PC-9 (cell line): ENCODE data around the gene APC. TPM values are rescaled to one million over a fixed set of nuclear protein-coding genes. Genes with fewer than 3 reads are reported as not detected.

Source experiments
- BruUV-seq: library from RNA; stranded (reverse); fragments of 400-500 nt; replicated peaks from 2 replicates; lab custom pipeline; 2021; lab: Mats Ljungman, UMichigan
- CTCF ChIA-PET: fragments of 300-600 bp; sonication (Branson Sonifier 250); formaldehyde crosslinking; loops from one replicate; lab custom pipeline; 2022; ENCODE audit warnings: antibody characterized with exemption; lab: Charles Lee
- POLR2A ChIA-PET: fragments of 300-600 bp; sonication (Branson Sonifier 250); formaldehyde crosslinking; loops from one replicate; lab custom pipeline; 2022; ENCODE audit warnings: antibody characterized with exemption; ENCODE audit not compliant: unreplicated experiment; lab: Charles Lee
- DNase-seq, 2 experiments: peaks; one replicate each; pipeline versions ENCODE4 v3.0.0 to v3.0.0-alpha.2; 2015 to 2022; ENCODE audit warnings: mixed read lengths in 1 of 2
- H2AFZ ChIP-seq: fragments of 200-600 bp; sonication (generic); 2 replicates; pipeline ENCODE4 v1.8.1; 2017; ENCODE audit warnings: antibody characterized with exemption
- H3F3A ChIP-seq: fragments of 200-600 bp; sonication (generic); 2 replicates; pipeline ENCODE4 v1.8.1; 2017; ENCODE audit warnings: antibody characterized with exemption, mild to moderate bottlenecking, low read depth; ENCODE audit not compliant: insufficient read depth
- H3K27ac ChIP-seq: fragments of 200-600 bp; sonication (generic); 2 replicates; pipeline ENCODE4 v1.6.1; 2016; ENCODE audit warnings: mixed run types
- H3K27me3 ChIP-seq: fragments of 200-600 bp; sonication (generic); 2 replicates; pipeline ENCODE4 v1.6.1; 2016; ENCODE audit warnings: low read depth, mixed run types; ENCODE audit not compliant: insufficient read depth
- H3K36me3 ChIP-seq: fragments of 200-600 bp; sonication (generic); 2 replicates; pipeline ENCODE4 v1.6.1; 2016; ENCODE audit warnings: low read depth, mixed run types
- H3K4me1 ChIP-seq: fragments of 200-600 bp; sonication (generic); replicated peaks from 2 replicates; pipeline ENCODE4 v1.6.1; 2016; ENCODE audit warnings: mixed run types; ENCODE audit not compliant: insufficient read depth
- H3K4me2 ChIP-seq: fragments of 200-600 bp; sonication (generic); 2 replicates; pipeline ENCODE4 v1.6.1; 2017; ENCODE audit warnings: mixed run types
- H3K4me3 ChIP-seq: fragments of 200-600 bp; sonication (generic); 2 replicates; pipeline ENCODE4 v1.6.1; 2016; ENCODE audit warnings: mixed run types
- H3K79me2 ChIP-seq: fragments of 200-600 bp; sonication (generic); 2 replicates; pipeline ENCODE4 v1.6.1; 2017; ENCODE audit warnings: low read depth, mixed run types
- H3K9me2 ChIP-seq: fragments of 200-600 bp; sonication (generic); 2 replicates; pipeline ENCODE4 v1.8.1; 2017; ENCODE audit warnings: mild to moderate bottlenecking; ENCODE audit not compliant: insufficient read depth
- H3K9me3 ChIP-seq: fragments of 200-600 bp; sonication (generic); 2 replicates; pipeline ENCODE4 v1.8.1; 2016; ENCODE audit warnings: low read depth; ENCODE audit not compliant: insufficient read depth
- H4K20me1 ChIP-seq: fragments of 200-600 bp; sonication (generic); 2 replicates; pipeline ENCODE4 v1.8.1; 2017; ENCODE audit not compliant: insufficient read depth
- CTCF ChIP-seq: fragments of 200-600 bp; sonication (generic); conservative IDR thresholded peaks from 2 replicates; pipeline ENCODE4 v1.6.1; 2017; ENCODE audit warnings: mixed run types, antibody characterized with exemption, mild to moderate bottlenecking, moderate library complexity
- EZH2 ChIP-seq: fragments of 200-600 bp; sonication (generic); IDR thresholded peaks from 2 replicates; pipeline ENCODE4 v1.8.0; 2017; ENCODE audit warnings: antibody characterized with exemption, low read depth
- intact Hi-C: fragments of 100-400 bp; cut with micrococcal nuclease; formaldehyde crosslinking; loops from one replicate; pipeline ENCODE4 v1.10.0; 2022; ENCODE audit not compliant: unreplicated experiment
- total RNA-seq: library from RNA; stranded (reverse); gene quantifications from 2 replicates; pipeline ENCODE4 v1.2.3, GENCODE V29; 2021

The APC gene
- total RNA-seq, 1 experiment from 2014 or later = 23.5 TPM

GRCh38 chr5:112709416-112709815, 28.3 kb upstream of the APC start:
- no TSS peak for BruUV-seq
- peak overlapping the region; percentile 71; the same call in 1 of the 2 replicates for H3K4me3 ChIP-seq
- intact Hi-C loops = loop anchor here (5.0 kb wide), 1 partner anchor 268 kb away; the partner anchor contains the start of gene DCP2
- no peaks in the 10 kb centered on the region for H3F3A ChIP-seq
- no peaks in the 10 kb centered on the region for H3K36me3 ChIP-seq
- H2AFZ ChIP-seq = no peak overlapping the region
- no peak overlapping the region for H3K27ac ChIP-seq
- no peaks in the 10 kb centered on the region for H3K9me3 ChIP-seq
- TF ChIP-seq CTCF (no peak), EZH2 (no peak)
- peaks cover 16% of the 10 kb centered on the region for H3K4me1 ChIP-seq
- no peak for DNase-seq
- H3K27me3 ChIP-seq = no peaks in the 10 kb centered on the region
- H3K9me2 ChIP-seq = no peaks in the 10 kb centered on the region
- ChIA-PET POLR2A (no interaction called here), CTCF (no interaction called here)
- H3K79me2 ChIP-seq = peaks cover 31% of the 10 kb centered on the region
- peak overlapping the region; percentile 80 for H3K4me2 ChIP-seq
- H4K20me1 ChIP-seq = 0 out of 2 replicates have a peak, but pooled peaks cover 3% of the 10 kb centered on the region

DNA sequence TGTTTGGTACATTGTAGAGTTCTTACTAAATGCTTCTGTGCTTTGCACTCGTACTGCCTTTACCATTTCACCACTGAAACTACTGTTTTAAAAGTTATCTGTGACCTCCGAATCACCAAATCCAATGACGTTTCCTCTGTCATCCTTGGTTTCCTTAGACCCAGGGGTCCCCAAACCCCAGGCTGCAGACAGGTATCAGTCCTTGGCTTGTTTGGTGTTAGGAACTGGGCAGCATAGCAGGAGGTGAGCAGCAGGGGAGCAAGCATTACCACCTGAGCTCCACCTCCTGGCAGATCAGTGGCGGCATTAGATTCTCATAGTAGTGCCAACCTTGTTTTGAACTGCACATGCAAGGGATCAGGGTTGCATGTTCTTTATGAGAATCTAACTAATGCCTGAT, 26.8 kb upstream of the APC start:
- H2AFZ ChIP-seq = no peak overlapping the region
- no peaks in the 10 kb centered on the region for H3F3A ChIP-seq
- H3K79me2 ChIP-seq = peaks cover 38% of the 10 kb centered on the region
- H3K27ac ChIP-seq = no peak overlapping the region
- H3K4me3 ChIP-seq = no peak overlapping the region
- DNase-seq = no peak
- H3K9me3 ChIP-seq = no peaks in the 10 kb centered on the region
- H3K4me2 ChIP-seq = no peak overlapping the region
- ChIA-PET POLR2A (no interaction called here), CTCF (interaction anchor here (0.6 kb wide), 1 partner anchor 138 kb away, joined by 12 read pairs; no protein-coding TSS in a partner anchor)
- no peaks in the 10 kb centered on the region for H3K9me2 ChIP-seq
- intact Hi-C loops = no loop called here
- TF ChIP-seq EZH2 (no peak), CTCF (no peak)
- peaks cover 16% of the 10 kb centered on the region for H3K4me1 ChIP-seq
- H3K27me3 ChIP-seq = no peaks in the 10 kb centered on the region
- peaks cover 3% of the 10 kb centered on the region; the same call in 1 of the 2 replicates for H4K20me1 ChIP-seq
- BruUV-seq = no TSS peak
- no peaks in the 10 kb centered on the region for H3K36me3 ChIP-seq

DNA sequence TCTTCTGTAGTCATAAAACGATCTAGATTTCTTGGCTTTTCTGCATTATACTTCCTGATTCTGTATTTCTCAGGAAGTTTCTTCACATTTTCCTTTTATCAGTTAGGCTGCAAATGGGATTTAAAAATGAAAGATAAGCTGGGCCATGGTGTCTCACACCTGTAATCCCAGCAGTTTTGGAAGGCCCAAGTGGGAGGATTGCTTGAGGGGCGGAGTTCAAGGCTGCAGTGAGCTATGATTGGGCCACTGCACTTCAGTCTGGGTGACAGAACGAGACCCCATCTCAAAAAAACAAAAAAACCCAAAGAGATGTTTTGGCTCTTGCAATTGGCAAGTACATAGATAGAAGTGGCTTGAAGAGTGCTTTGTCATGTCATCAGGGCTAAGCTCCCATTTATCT, 26.2 kb upstream of the APC start:
- Histone ChIP-seq H3K79me2 (peaks cover 44% of the 10 kb centered on the region), H3F3A (no peaks in the 10 kb centered on the region), H3K4me3 (no peak overlapping the region), H3K27me3 (no peaks in the 10 kb centered on the region), H4K20me1 (peaks cover 3% of the 10 kb centered on the region; the same call in 1 of the 2 replicates), H3K9me2 (no peaks in the 10 kb centered on the region), H3K9me3 (no peaks in the 10 kb centered on the region), H3K4me2 (no peak overlapping the region), H2AFZ (no peak overlapping the region), H3K4me1 (peaks cover 16% of the 10 kb centered on the region), H3K27ac (no peak overlapping the region), H3K36me3 (no peaks in the 10 kb centered on the region)
- CTCF ChIA-PET = interaction anchor here (0.6 kb wide), 1 partner anchor 137 kb away, joined by 12 read pairs; no protein-coding TSS in a partner anchor
- TF ChIP-seq EZH2 (no peak), CTCF (no peak)
- no peak for DNase-seq
- no TSS peak for BruUV-seq
- POLR2A ChIA-PET = no interaction called here
- intact Hi-C loops = no loop called here
